IPS-18c (cell line): ENCODE data around the gene FBXL17.

Experiments
- H3K4me3 ChIP-seq: 2 replicates; pipeline ENCODE4 v1.7.0; 2013; ENCODE audit warnings: low read depth, mild to moderate bottlenecking, low read length, moderate library complexity; ENCODE audit not compliant: insufficient read depth
- H3K9me3 ChIP-seq: one replicate; pipeline ENCODE4 v1.6.1; 2013; ENCODE audit warnings: mild to moderate bottlenecking, low read length, moderate library complexity; ENCODE audit not compliant: control insufficient read depth, insufficient read depth

Gene FBXL17

GRCh38 chr5:108380531-108381349 lies 1.2 kb downstream of the FBXL17 start:
- Histone ChIP-seq H3K4me3 (peak overlapping the region; percentile 93), H3K9me3 (no peaks in the 10 kb centered on the region)

- Histone ChIP-seq H3K9me3 (no peaks in the 10 kb centered on the region), H3K4me3 (peak overlapping the region; percentile 93)
These were observed 2.0 kb downstream of the FBXL17 start for GRCh38 chr5:108379722-108380530.

GRCh38 chr5:108375768-108376167 lies 6.1 kb downstream of the FBXL17 start:
- Histone ChIP-seq H3K4me3 (no peak overlapping the region), H3K9me3 (no peaks in the 10 kb centered on the region)

- no peak overlapping the region for H3K4me3 ChIP-seq
These were observed 8.5 kb downstream of the FBXL17 start for GRCh38 chr5:108373426-108373825.

GRCh38 chr5:108372369-108372768 lies 9.5 kb downstream of the FBXL17 start:
- Histone ChIP-seq H3K4me3 (no peak overlapping the region), H3K9me3 (no peaks in the 10 kb centered on the region)

More at GRCh38 chr5:108373426-108373825, 8.5 kb downstream of the FBXL17 start:
- no peaks in the 10 kb centered on the region for H3K9me3 ChIP-seq

- no peaks in the 10 kb centered on the region for H3K9me3 ChIP-seq
These were observed 10.6 kb downstream of the FBXL17 start for GRCh38 chr5:108371263-108371662.

GRCh38 chr5:108369167-108369566 lies 12.7 kb downstream of the FBXL17 start:
- no peaks in the 10 kb centered on the region for H3K9me3 ChIP-seq
- no peak overlapping the region for H3K4me3 ChIP-seq

More at GRCh38 chr5:108371263-108371662, 10.6 kb downstream of the FBXL17 start:
- no peak overlapping the region for H3K4me3 ChIP-seq

GRCh38 chr5:108367679-108368334 lies 14.1 kb downstream of the FBXL17 start:
- Histone ChIP-seq H3K4me3 (no peak overlapping the region), H3K9me3 (no peaks in the 10 kb centered on the region)

- no peaks in the 10 kb centered on the region for H3K9me3 ChIP-seq
- no peak overlapping the region for H3K4me3 ChIP-seq
These were observed 15.4 kb downstream of the FBXL17 start for GRCh38 chr5:108366500-108366899.

GRCh38 chr5:108361771-108362170 lies 20.1 kb downstream of the FBXL17 start:
- H3K4me3 ChIP-seq, result no peak overlapping the region
- no peaks in the 10 kb centered on the region for H3K9me3 ChIP-seq

GRCh38 chr5:108361239-108361638 lies 20.7 kb downstream of the FBXL17 start:
- H3K9me3 ChIP-seq, result no peaks in the 10 kb centered on the region
- H3K4me3 ChIP-seq, result no peak overlapping the region

GRCh38 chr5:108360280-108360679 lies 21.6 kb downstream of the FBXL17 start:
- Histone ChIP-seq H3K9me3 (no peaks in the 10 kb centered on the region), H3K4me3 (no peak overlapping the region)

- Histone ChIP-seq H3K9me3 (no peaks in the 10 kb centered on the region), H3K4me3 (no peak overlapping the region)
These were observed 25.6 kb downstream of the FBXL17 start for GRCh38 chr5:108356286-108356685.

GRCh38 chr5:108353087-108353486 lies 28.8 kb downstream of the FBXL17 start:
- no peaks in the 10 kb centered on the region for H3K9me3 ChIP-seq
- no peak overlapping the region for H3K4me3 ChIP-seq

GRCh38 chr5:108345541-108346171 lies 36.2 kb downstream of the FBXL17 start:
- Histone ChIP-seq H3K9me3 (no peaks in the 10 kb centered on the region), H3K4me3 (no peak overlapping the region)

- no peak overlapping the region for H3K4me3 ChIP-seq
- no peaks in the 10 kb centered on the region for H3K9me3 ChIP-seq
These were observed 37.6 kb downstream of the FBXL17 start for GRCh38 chr5:108344103-108344822.

GRCh38 chr5:108341866-108342265 lies 40.0 kb downstream of the FBXL17 start:
- no peaks in the 10 kb centered on the region for H3K9me3 ChIP-seq

More at GRCh38 chr5:108341866-108342265, 40.0 kb downstream of the FBXL17 start:
- no peak overlapping the region for H3K4me3 ChIP-seq
